ENCODE data around the gene ADCY2. TPM values are rescaled to one million over a fixed set of nuclear protein-coding genes. Genes with fewer than 3 reads are reported as not detected.

ADCY2 gene
- total and polyA plus RNA-seq, 2 experiments from 2014 or later = 23.8 to 74.9 TPM

GRCh38 chr5:7653046-7653445 lies 257.1 kb downstream of the ADCY2 start:
- Histone ChIP-seq H3K9me2 (ENCODE audit: insufficient read depth) (no peaks in the 10 kb centered on the region), H3K27ac (ENCODE audit: low read depth) (no peak overlapping the region; the same call in 1 of the 2 replicates), H3K4me1 (ENCODE audit: insufficient read depth) (no peaks in the 10 kb centered on the region), H2AFZ (no peak overlapping the region), H3K36me3 (ENCODE audit: insufficient read depth) (0 out of 2 replicates have a peak, but pooled peaks cover 4% of the 10 kb centered on the region), H4K20me1 (replicated peaks; ENCODE audit: insufficient read depth) (peaks cover 8% of the 10 kb centered on the region), H3K79me2 (replicated peaks; ENCODE audit: insufficient read depth) (peaks cover 41% of the 10 kb centered on the region), H3K4me2 (no peak overlapping the region), H3K27me3 (ENCODE audit: insufficient read depth) (no peaks in the 10 kb centered on the region), H3K4me3 (no peak overlapping the region), H3F3A (replicated peaks; ENCODE audit: low read depth) (no peaks in the 10 kb centered on the region)
- H3K27me3 Mint-ChIP-seq (ENCODE audit: insufficient read depth, low read depth, poor library complexity) = peaks cover 6% of the 10 kb centered on the region
- H3K4me1 Mint-ChIP-seq = peaks cover 9% of the 10 kb centered on the region
- no peaks in the 10 kb centered on the region for H3K9me3 Mint-ChIP-seq
- no peak for DNase-seq (ENCODE audit: low spot score)
- TF ChIP-seq EZH2 (IDR thresholded peaks at IDR 0.05; ENCODE audit: low read depth, unreplicated experiment) (no peak), REST (IDR thresholded peaks at IDR 0.05; ENCODE audit: unreplicated experiment) (no peak), ZNF331 (CRISPR knock-in tag; IDR thresholded peaks at IDR 0.05; ENCODE audit: low read depth) (no peak)
- H3K27ac Mint-ChIP-seq = no peak overlapping the region
- ATAC-seq = no peak
- H3K4me3 Mint-ChIP-seq = no peak overlapping the region
- H3K36me3 Mint-ChIP-seq (ENCODE audit: low read depth) = peaks cover 16% of the 10 kb centered on the region

- Histone ChIP-seq H3K9me2 (ENCODE audit: insufficient read depth) (no peaks in the 10 kb centered on the region), H4K20me1 (replicated peaks; ENCODE audit: insufficient read depth) (peaks cover 8% of the 10 kb centered on the region), H3K4me3 (no peak overlapping the region), H3K79me2 (replicated peaks; ENCODE audit: insufficient read depth) (peaks cover 19% of the 10 kb centered on the region), H3K27me3 (ENCODE audit: insufficient read depth) (no peaks in the 10 kb centered on the region), H3K27ac (ENCODE audit: low read depth) (no peak overlapping the region), H3F3A (replicated peaks; ENCODE audit: low read depth) (no peaks in the 10 kb centered on the region), H3K4me2 (no peak overlapping the region), H3K36me3 (ENCODE audit: insufficient read depth) (0 out of 2 replicates have a peak, but pooled peaks cover 4% of the 10 kb centered on the region), H2AFZ (no peak overlapping the region), H3K4me1 (ENCODE audit: insufficient read depth) (peaks cover 8% of the 10 kb centered on the region)
- no peak for DNase-seq (ENCODE audit: low spot score)
- no peak overlapping the region for H3K4me3 Mint-ChIP-seq
- no peaks in the 10 kb centered on the region for H3K9me3 Mint-ChIP-seq
- H3K27ac Mint-ChIP-seq = no peak overlapping the region
- peaks cover 13% of the 10 kb centered on the region for H3K36me3 Mint-ChIP-seq (ENCODE audit: low read depth)
- H3K4me1 Mint-ChIP-seq = peaks cover 21% of the 10 kb centered on the region
- ATAC-seq = no peak
- H3K27me3 Mint-ChIP-seq (ENCODE audit: insufficient read depth, low read depth, poor library complexity) = peaks cover 11% of the 10 kb centered on the region
- TF ChIP-seq ZNF114 (CRISPR knock-in tag; IDR thresholded peaks at IDR 0.05) (no peak), ETS1 (IDR thresholded peaks at IDR 0.05) (no peak), CTCF (conservative IDR thresholded peaks at IDR 0.05; ENCODE audit: low read depth in 2 of 2) (no peak), EZH2phosphoT487 (IDR thresholded peaks at IDR 0.05; ENCODE audit: unreplicated experiment) (no peak), POLR2AphosphoS5 (IDR thresholded peaks at IDR 0.05; ENCODE audit: low read depth) (no peak), JUNB (IDR thresholded peaks at IDR 0.05; ENCODE audit: unreplicated experiment) (no peak), ZNF331 (CRISPR knock-in tag; IDR thresholded peaks at IDR 0.05; ENCODE audit: low read depth) (no peak), CREB1 (CRISPR knock-in tag; IDR thresholded peaks at IDR 0.05; ENCODE audit: low read depth) (no peak), REST (IDR thresholded peaks at IDR 0.05; ENCODE audit: unreplicated experiment) (no peak), EZH2 (IDR thresholded peaks at IDR 0.05; ENCODE audit: low read depth, unreplicated experiment) (no peak)
Observed at GRCh38 chr5:7657153-7657552, 261.2 kb downstream of the ADCY2 start.

Measured in GM23338 (cell line).